GM06990 (cell line): ENCODE results near the gene SGCG.

Experiments
- DNase-seq: peaks from one replicate; pipeline ENCODE4 v3.0.0-alpha.2; 2011; ENCODE audit not compliant: insufficient read length; ENCODE audit errors: extremely low read depth
- H3K27me3 ChIP-seq: replicated peaks from 2 replicates; pipeline ENCODE4 v1.6.0; 2011; ENCODE audit warnings: low read length; ENCODE audit not compliant: control insufficient read depth, insufficient read depth
- H3K36me3 ChIP-seq: 2 replicates; pipeline ENCODE4 v1.5.1; 2011; ENCODE audit warnings: low read length; ENCODE audit not compliant: control insufficient read depth, insufficient read depth
- H3K4me3 ChIP-seq: replicated peaks from 2 replicates; pipeline ENCODE4 v1.5.1; 2011; ENCODE audit warnings: low read depth, mild to moderate bottlenecking, control low read depth, low read length
- TF ChIP-seq, protein P1 (sequence below): IDR thresholded peaks from 2 replicates; pipeline ENCODE4 v1.5.1; 2011; ENCODE audit warnings: low read length, control low read depth, mild to moderate bottlenecking, inconsistent platforms; ENCODE audit not compliant: insufficient read depth, poor library complexity, severe bottlenecking

SGCG gene

DNA sequence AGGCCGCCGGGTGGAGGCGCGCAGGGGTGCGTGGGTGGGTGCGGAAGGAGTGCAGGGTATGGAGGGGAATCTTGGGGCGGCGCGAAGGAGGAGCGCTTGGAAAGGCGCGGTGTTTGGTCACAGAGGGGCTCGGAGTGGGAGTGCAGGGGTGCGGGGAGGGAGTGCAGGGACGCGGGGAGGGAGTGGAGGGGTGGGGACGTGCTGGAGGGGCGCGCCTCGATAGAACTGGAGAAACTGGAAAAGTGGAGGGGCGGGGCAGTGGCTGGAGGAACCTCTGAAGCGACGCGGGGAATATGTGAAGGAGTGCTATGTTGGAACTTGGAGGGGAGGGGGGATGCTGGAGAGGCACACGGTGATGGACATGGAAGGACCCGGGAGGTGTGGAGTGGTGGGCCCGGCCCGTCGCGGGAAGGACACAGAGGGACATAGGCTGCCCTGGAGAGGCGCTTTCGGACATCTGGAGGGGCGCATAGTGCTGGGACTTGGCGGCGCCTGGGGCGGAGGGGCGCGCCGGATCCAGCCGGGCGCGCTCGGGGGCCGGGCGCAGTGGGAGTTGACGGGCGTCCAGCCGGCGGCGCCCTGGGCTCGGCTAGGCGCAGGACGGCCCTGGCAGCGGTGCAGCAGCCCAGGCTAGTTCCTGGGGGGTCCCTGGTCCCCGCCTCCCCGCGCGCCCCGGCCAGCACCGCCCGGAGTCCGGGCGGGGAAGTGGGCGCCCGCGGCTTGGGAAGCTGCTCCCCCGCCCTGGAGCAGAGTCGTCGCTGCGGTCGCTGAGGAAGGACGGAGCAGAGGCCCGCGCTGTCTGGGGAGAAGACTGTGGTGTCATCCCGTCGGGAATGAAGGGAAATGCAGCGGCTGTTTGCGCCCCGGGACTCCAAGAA, 20.8 kb upstream of the SGCG start:
- no peak for DNase-seq
- TF ChIP-seq, protein P1, sequence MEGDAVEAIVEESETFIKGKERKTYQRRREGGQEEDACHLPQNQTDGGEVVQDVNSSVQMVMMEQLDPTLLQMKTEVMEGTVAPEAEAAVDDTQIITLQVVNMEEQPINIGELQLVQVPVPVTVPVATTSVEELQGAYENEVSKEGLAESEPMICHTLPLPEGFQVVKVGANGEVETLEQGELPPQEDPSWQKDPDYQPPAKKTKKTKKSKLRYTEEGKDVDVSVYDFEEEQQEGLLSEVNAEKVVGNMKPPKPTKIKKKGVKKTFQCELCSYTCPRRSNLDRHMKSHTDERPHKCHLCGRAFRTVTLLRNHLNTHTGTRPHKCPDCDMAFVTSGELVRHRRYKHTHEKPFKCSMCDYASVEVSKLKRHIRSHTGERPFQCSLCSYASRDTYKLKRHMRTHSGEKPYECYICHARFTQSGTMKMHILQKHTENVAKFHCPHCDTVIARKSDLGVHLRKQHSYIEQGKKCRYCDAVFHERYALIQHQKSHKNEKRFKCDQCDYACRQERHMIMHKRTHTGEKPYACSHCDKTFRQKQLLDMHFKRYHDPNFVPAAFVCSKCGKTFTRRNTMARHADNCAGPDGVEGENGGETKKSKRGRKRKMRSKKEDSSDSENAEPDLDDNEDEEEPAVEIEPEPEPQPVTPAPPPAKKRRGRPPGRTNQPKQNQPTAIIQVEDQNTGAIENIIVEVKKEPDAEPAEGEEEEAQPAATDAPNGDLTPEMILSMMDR = no peak
- Histone ChIP-seq H3K4me3 (no peak overlapping the region), H3K36me3 (no peaks in the 10 kb centered on the region), H3K27me3 (no peaks in the 10 kb centered on the region; the same call in none of the 2 replicates)

DNA sequence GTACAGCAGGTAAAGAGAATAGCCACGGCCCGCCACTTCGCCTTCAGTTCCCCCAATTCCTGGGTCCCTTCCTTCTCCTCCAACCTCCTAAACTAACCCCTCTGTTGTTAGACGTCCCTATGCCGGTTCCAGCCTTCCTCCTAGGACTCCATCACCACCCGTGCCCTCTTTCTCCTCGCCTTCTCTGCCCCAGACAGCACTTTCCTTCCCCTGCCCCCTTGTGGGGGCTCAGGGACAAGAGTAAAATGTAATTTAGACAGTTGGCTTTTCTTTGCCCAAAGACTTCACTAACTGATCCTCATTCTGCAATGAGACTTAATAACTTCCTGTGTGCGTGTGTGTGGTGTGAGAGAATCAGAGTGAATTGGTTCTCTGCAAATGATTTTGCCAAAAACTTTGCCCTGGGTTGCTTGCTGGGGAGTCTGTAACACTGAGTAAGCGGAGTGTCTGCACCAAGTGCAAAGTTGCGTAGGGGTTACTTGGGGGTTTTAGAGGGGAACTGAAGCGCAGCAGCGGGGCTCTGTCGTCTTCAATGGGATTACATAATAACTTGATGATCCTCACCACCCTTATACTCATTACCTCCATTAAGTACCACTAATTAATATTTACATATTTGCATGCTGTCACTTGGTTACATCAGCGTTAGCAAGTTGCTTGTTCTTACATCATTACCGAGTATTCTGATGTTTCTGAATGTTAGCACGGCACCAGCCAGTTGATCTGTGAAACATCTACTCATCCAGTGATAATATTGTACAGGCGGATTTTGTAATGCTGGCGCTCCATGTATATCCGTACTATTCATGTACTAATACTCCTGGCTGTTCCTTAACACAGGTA, 19.9 kb upstream of the SGCG start:
- H3K36me3 ChIP-seq = no peaks in the 10 kb centered on the region
- H3K27me3 ChIP-seq = no peaks in the 10 kb centered on the region; the same call in none of the 2 replicates
- TF ChIP-seq, protein P1 = no peak
- H3K4me3 ChIP-seq = no peak overlapping the region
- DNase-seq = no peak

DNA sequence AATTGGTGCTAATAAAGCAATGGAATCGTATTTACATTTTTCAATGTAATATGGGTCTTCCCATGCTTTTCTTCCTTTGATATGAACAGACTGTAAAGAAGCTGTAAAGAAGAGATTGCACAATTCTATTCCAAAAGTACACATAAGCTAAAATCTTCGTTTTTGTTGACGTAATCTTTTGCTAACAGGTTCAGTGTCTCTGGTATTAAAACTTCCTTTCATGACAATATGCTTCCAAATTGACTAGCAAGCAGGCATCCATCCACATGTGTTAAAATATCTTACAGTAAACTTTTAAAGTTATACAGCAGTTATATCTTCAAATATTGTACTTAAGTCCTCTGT, 19.3 kb upstream of the SGCG start:
- Histone ChIP-seq H3K36me3 (no peaks in the 10 kb centered on the region), H3K4me3 (no peak overlapping the region), H3K27me3 (no peaks in the 10 kb centered on the region; the same call in none of the 2 replicates)
- no peak for DNase-seq
- TF ChIP-seq, protein P1 = no peak

DNA sequence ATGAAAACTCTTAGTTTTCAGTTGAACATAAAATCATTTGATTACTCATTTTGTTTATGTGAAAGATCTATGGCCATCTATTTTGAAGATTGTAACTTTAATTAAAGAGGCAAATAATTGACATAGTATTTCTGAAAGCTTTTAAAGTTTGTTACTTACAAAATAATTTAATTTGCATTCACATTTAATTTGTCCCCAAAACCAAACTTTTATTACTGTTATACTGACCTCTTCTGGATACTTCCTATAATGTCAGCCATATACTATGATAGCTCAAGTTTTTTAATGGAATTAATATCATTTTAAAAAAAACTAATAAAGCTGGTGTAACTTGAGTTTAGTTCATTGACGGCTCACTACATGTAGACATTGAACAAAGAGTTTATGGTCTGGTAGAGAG, 4.9 kb upstream of the SGCG start:
- Histone ChIP-seq H3K4me3 (no peak overlapping the region), H3K36me3 (no peaks in the 10 kb centered on the region), H3K27me3 (no peaks in the 10 kb centered on the region)
- TF ChIP-seq, protein P1 = peak; percentile 31
- DNase-seq = no peak

DNA sequence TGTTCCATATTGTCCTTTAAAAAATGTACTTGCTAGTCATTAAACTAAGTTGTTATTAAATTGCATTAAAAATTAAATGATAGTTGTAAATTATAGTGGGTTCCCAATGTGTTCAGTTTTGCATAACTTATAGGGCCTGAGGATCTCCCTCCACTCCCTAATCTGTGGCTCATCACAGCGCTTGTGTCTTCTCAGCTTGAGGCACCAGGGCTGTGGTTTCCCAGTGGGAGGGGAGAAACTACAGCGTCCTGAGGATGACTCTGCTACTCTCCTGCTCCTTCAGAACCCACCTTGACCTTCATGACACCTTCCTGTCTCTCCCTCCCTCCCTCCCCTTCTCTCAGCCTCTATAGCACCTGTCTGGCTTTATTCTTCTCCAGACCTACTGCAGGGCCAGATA, 1.4 kb downstream of the SGCG start:
- Histone ChIP-seq H3K36me3 (no peaks in the 10 kb centered on the region), H3K4me3 (no peak overlapping the region), H3K27me3 (peaks cover 2% of the 10 kb centered on the region; the same call in 1 of the 2 replicates)
- no peak for DNase-seq
- TF ChIP-seq, protein P1 = no peak
